ENCODE results near the gene MSI2.

DNA sequence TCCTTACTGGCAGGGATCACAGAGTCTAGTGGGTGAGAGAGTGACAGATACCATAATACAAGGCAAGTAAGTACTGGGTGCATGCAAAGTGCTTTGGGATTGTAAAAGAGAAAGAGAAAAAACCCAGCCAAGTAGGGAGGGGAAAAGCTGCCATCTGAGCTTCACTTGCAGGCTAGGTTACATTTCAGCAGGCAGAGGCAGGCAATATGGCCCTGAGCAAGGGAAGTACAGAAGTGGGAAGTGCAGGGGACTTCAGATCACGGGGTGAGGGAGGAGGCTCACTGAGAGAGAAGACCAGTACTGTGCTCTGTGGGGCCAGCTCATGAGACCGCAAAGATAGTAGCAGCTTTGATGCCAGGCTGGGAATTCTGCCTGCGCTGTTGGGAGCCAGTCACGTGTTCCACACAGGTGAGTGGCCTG is 230.6 kb downstream of the MSI2 start:
- TF ChIP-seq ZNF565 (CRISPR knock-in tag; conservative IDR thresholded peaks at IDR 0.05; ENCODE audit: low read depth): no peak
- no peak for TF ChIP-seq PPARA (CRISPR knock-in tag; IDR thresholded peaks at IDR 0.05; ENCODE audit: borderline replicate concordance)
- no peak for TF ChIP-seq ZNF70 (CRISPR knock-in tag; IDR thresholded peaks at IDR 0.05)
- no peak for TF ChIP-seq TOX (CRISPR knock-in tag; IDR thresholded peaks at IDR 0.05; ENCODE audit: borderline replicate concordance)
- TF ChIP-seq BACH2 (CRISPR knock-in tag; IDR thresholded peaks at IDR 0.05; ENCODE audit: borderline replicate concordance): no peak
- no peak for TF ChIP-seq ZFP30 (CRISPR knock-in tag; IDR thresholded peaks at IDR 0.05)
- no peak for TF ChIP-seq RARB (CRISPR knock-in tag; IDR thresholded peaks at IDR 0.05)
